PFSK-1 (cell line): Measurements from ENCODE around the gene GUCD1.

Experiments used
- FOXP2 ChIP-seq: optimal IDR thresholded peaks from 2 replicates; pipeline ENCODE3; 2011; ENCODE audit warnings: borderline replicate concordance, control low read depth, inconsistent platforms; ENCODE audit not compliant: insufficient read depth; ENCODE audit errors: extremely low read length, extremely low read depth
- POLR2AphosphoS5 ChIP-seq: IDR thresholded peaks from 2 replicates; pipeline ENCODE4 v1.6.1; 2012; ENCODE audit warnings: low read depth, mild to moderate bottlenecking, control low read depth, low read length, moderate library complexity
- SIN3A ChIP-seq: IDR thresholded peaks from 2 replicates; pipeline ENCODE4 v1.6.1; 2012; ENCODE audit warnings: mild to moderate bottlenecking, low read length, moderate library complexity, borderline replicate concordance; ENCODE audit not compliant: insufficient read depth
- TAF1 ChIP-seq: IDR thresholded peaks from 2 replicates; pipeline ENCODE4 v1.6.1; 2012; ENCODE audit warnings: low read length, control low read depth, borderline replicate concordance; ENCODE audit not compliant: insufficient read depth
- TF ChIP-seq, protein P1 (sequence below), 2 experiments: IDR thresholded peaks; 2 replicates each; pipeline versions ENCODE4 v1.6.1 to v1.8.0; 2011 to 2012; ENCODE audit warnings: low read depth in 2 of 2, low read length in 2 of 2, control low read depth in 1 of 2, inconsistent platforms in 1 of 2, mild to moderate bottlenecking in 1 of 2, moderate library complexity in 1 of 2; ENCODE audit not compliant: insufficient read depth in 1 of 2

DNA sequence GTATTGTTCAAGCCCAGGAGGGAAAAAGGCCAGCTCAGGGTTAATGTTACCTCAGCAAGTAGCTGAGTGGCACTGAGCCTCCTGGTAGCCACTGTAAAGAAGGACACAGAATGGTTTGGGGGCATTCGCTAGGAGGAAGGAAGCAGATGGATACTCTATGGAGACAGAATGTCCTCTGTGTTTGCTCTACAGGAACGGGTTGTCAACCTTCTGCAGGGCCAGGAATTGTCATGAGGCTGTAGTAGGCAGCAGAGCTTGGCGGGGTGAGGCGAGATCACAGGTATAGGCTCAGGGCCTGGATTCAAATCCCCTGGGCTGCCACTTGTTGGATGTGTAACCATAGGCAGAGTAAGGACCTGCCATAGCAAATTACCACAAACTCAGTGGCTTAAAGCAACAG lies 40.9 kb upstream of the GUCD1 start:
- TF ChIP-seq POLR2AphosphoS5, result no peak
- TF ChIP-seq SIN3A, result no peak
- no peak for TF ChIP-seq TAF1
- TF ChIP-seq, protein P1, sequence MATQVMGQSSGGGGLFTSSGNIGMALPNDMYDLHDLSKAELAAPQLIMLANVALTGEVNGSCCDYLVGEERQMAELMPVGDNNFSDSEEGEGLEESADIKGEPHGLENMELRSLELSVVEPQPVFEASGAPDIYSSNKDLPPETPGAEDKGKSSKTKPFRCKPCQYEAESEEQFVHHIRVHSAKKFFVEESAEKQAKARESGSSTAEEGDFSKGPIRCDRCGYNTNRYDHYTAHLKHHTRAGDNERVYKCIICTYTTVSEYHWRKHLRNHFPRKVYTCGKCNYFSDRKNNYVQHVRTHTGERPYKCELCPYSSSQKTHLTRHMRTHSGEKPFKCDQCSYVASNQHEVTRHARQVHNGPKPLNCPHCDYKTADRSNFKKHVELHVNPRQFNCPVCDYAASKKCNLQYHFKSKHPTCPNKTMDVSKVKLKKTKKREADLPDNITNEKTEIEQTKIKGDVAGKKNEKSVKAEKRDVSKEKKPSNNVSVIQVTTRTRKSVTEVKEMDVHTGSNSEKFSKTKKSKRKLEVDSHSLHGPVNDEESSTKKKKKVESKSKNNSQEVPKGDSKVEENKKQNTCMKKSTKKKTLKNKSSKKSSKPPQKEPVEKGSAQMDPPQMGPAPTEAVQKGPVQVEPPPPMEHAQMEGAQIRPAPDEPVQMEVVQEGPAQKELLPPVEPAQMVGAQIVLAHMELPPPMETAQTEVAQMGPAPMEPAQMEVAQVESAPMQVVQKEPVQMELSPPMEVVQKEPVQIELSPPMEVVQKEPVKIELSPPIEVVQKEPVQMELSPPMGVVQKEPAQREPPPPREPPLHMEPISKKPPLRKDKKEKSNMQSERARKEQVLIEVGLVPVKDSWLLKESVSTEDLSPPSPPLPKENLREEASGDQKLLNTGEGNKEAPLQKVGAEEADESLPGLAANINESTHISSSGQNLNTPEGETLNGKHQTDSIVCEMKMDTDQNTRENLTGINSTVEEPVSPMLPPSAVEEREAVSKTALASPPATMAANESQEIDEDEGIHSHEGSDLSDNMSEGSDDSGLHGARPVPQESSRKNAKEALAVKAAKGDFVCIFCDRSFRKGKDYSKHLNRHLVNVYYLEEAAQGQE (IDR thresholded peaks at IDR 0.05; ENCODE audit: insufficient read depth in 1 of 2, low read depth in 2 of 2, low read length in 2 of 2), result no peak
- TF ChIP-seq FOXP2, result no peak
